Osteoblast (primary cell): ENCODE results near the gene MACROD2. TPM values are rescaled to one million over a fixed set of nuclear protein-coding genes. Genes with fewer than 3 reads are reported as not detected.

Experiments used
- DNase-seq: peaks from one replicate; pipeline ENCODE4 v3.0.0; 2011; ENCODE audit warnings: low spot score, mixed read lengths; ENCODE audit not compliant: insufficient read length; ENCODE audit errors: missing footprints
- H2AFZ ChIP-seq: 2 replicates; pipeline ENCODE4 v1.6.0; 2011; ENCODE audit warnings: mild to moderate bottlenecking, low read length
- H3K27ac ChIP-seq: 2 replicates; pipeline ENCODE4 v1.5.1; 2011; ENCODE audit warnings: mild to moderate bottlenecking, low read depth, low read length, moderate library complexity
- H3K27me3 ChIP-seq: 2 replicates; pipeline ENCODE4 v1.6.0; 2012; ENCODE audit warnings: mild to moderate bottlenecking, control low read depth, inconsistent platforms, low read length, moderate library complexity; ENCODE audit not compliant: insufficient read depth
- H3K36me3 ChIP-seq: 2 replicates; pipeline ENCODE4 v1.5.1; 2011; ENCODE audit warnings: mild to moderate bottlenecking, low read length, control low read depth, moderate library complexity; ENCODE audit not compliant: insufficient read depth
- H3K4me1 ChIP-seq: 2 replicates; pipeline ENCODE4 v1.5.1; 2011; ENCODE audit warnings: mild to moderate bottlenecking, low read length, control low read depth, moderate library complexity; ENCODE audit not compliant: insufficient read depth
- H3K4me2 ChIP-seq: 2 replicates; pipeline ENCODE4 v1.6.0; 2011; ENCODE audit warnings: mild to moderate bottlenecking, low read length; ENCODE audit not compliant: insufficient read depth
- H3K4me3 ChIP-seq: fragments of 200-600 bp; sonication (generic); 3 replicates; pipeline ENCODE4 v1.5.1; 2012; ENCODE audit warnings: mild to moderate bottlenecking, low read length, inconsistent platforms; ENCODE audit not compliant: insufficient read depth
- H3K79me2 ChIP-seq: 2 replicates; pipeline ENCODE4 v1.6.0; 2012; ENCODE audit warnings: mild to moderate bottlenecking, low read length, control low read depth, inconsistent platforms; ENCODE audit not compliant: insufficient read depth
- H3K9me3 ChIP-seq: 2 replicates; pipeline ENCODE4 v1.5.1; 2011; ENCODE audit warnings: low read depth, low read length, control low read depth
- H4K20me1 ChIP-seq: 2 replicates; pipeline ENCODE4 v1.6.0; 2012; ENCODE audit warnings: mild to moderate bottlenecking, low read length, control low read depth; ENCODE audit not compliant: insufficient read depth
- total RNA-seq: library from RNA; depleted of rRNA; stranded (reverse); fragments of >200 nt; gene quantifications from 2 replicates; pipeline ENCODE4 v1.2.3, GENCODE V29; 2012
- TF ChIP-seq, protein P1 (sequence below): IDR thresholded peaks from 2 replicates; pipeline ENCODE4 v1.5.1; 2011; ENCODE audit warnings: mild to moderate bottlenecking, low read depth, low read length, moderate library complexity; ENCODE audit errors: extremely low read depth

The MACROD2 gene
- total RNA-seq, 1 donor, result 4.0 TPM

DNA sequence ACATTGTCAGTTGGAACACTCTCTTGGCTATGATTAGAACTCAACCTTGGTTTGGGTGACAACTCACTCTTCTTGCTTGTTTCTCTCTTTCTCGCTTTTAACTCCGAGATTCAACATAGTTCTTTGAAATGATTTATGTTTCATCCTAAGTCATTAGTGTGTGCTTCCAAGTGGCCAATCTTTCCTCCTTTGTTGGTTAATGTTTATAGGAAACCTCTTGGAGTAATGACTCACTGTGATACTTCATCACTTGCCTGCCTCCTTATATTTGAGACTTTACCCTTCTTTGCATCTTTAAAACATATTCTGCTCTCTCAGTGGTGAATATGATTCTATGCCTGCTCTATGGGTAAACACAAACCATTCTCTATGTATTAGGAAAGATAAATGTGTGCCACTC, 621.8 kb downstream of the MACROD2 start:
- DNase-seq, result no peak
- peaks cover 4% of the 10 kb centered on the region for H3K9me3 ChIP-seq
- H3K27ac ChIP-seq, result no peak overlapping the region
- H3K4me2 ChIP-seq, result no peak overlapping the region
- TF ChIP-seq, protein P1, sequence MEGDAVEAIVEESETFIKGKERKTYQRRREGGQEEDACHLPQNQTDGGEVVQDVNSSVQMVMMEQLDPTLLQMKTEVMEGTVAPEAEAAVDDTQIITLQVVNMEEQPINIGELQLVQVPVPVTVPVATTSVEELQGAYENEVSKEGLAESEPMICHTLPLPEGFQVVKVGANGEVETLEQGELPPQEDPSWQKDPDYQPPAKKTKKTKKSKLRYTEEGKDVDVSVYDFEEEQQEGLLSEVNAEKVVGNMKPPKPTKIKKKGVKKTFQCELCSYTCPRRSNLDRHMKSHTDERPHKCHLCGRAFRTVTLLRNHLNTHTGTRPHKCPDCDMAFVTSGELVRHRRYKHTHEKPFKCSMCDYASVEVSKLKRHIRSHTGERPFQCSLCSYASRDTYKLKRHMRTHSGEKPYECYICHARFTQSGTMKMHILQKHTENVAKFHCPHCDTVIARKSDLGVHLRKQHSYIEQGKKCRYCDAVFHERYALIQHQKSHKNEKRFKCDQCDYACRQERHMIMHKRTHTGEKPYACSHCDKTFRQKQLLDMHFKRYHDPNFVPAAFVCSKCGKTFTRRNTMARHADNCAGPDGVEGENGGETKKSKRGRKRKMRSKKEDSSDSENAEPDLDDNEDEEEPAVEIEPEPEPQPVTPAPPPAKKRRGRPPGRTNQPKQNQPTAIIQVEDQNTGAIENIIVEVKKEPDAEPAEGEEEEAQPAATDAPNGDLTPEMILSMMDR, result no peak
- H3K27me3 ChIP-seq, result no peaks in the 10 kb centered on the region
- no peak overlapping the region for H3K4me3 ChIP-seq
- H3K79me2 ChIP-seq, result no peaks in the 10 kb centered on the region
- no peaks in the 10 kb centered on the region for H3K4me1 ChIP-seq
- no peak overlapping the region for H2AFZ ChIP-seq
- no peaks in the 10 kb centered on the region for H4K20me1 ChIP-seq
- H3K36me3 ChIP-seq, result no peaks in the 10 kb centered on the region

GRCh38 chr20:14619411-14619810, 624.1 kb downstream of the MACROD2 start:
- no peaks in the 10 kb centered on the region for H3K27me3 ChIP-seq
- peaks cover 4% of the 10 kb centered on the region for H3K9me3 ChIP-seq
- no peaks in the 10 kb centered on the region for H3K79me2 ChIP-seq
- H4K20me1 ChIP-seq, result no peaks in the 10 kb centered on the region
- H3K36me3 ChIP-seq, result no peaks in the 10 kb centered on the region
- H2AFZ ChIP-seq, result no peak overlapping the region
- no peaks in the 10 kb centered on the region for H3K4me1 ChIP-seq
- no peak for DNase-seq
- TF ChIP-seq, protein P1, result no peak
- no peak overlapping the region for H3K4me3 ChIP-seq
- H3K27ac ChIP-seq, result no peak overlapping the region
- no peak overlapping the region for H3K4me2 ChIP-seq

DNA sequence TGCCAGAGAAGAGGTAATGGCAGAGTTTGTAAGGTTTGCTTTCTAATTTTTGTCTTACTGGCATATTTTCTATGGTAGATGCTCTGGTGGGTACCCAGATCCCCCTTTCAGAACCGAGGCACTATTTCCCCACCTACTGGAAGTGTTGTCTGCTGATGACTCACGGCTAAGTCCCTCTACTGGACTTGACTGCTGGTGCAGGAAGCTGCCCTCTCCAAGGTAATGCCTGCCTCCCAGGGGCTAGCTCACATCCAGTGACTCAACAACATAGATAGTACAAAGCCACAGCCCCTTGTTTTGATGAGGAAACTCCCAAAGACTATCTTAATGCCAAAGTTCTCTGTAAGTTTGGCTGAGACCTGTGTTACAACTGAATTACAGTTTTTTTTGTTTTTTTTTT, 627.5 kb downstream of the MACROD2 start:
- Histone ChIP-seq H3K4me1 (no peaks in the 10 kb centered on the region), H3K27ac (no peak overlapping the region), H3K79me2 (no peaks in the 10 kb centered on the region), H3K4me3 (no peak overlapping the region), H3K4me2 (no peak overlapping the region), H4K20me1 (no peaks in the 10 kb centered on the region), H3K27me3 (no peaks in the 10 kb centered on the region), H3K9me3 (no peaks in the 10 kb centered on the region), H3K36me3 (no peaks in the 10 kb centered on the region), H2AFZ (no peak overlapping the region)
- TF ChIP-seq, protein P1, result no peak
- DNase-seq, result no peak

DNA sequence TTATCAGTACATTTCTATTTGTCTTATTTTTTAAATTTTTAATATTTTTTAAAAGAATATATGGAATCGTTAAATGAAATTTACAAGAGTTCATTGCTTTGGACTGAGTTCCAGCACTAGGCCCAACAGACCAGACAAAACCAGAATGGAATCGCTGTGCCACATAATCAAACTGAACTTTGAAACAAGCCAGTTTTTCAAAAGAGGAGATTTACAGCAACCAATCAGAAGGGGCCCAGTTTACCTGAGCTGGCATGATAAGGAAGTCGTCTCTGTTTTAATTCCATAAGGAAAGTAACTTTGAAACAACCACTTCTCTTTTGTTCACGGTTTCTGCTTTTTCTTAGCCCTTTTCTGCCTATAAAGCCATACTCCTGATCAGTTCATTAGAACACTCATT, 635.7 kb downstream of the MACROD2 start:
- Histone ChIP-seq H3K79me2 (no peaks in the 10 kb centered on the region), H3K27me3 (no peaks in the 10 kb centered on the region), H3K9me3 (no peaks in the 10 kb centered on the region), H2AFZ (no peak overlapping the region), H4K20me1 (no peaks in the 10 kb centered on the region), H3K4me2 (no peak overlapping the region), H3K4me3 (no peak overlapping the region), H3K27ac (no peak overlapping the region), H3K36me3 (no peaks in the 10 kb centered on the region), H3K4me1 (no peaks in the 10 kb centered on the region)
- TF ChIP-seq, protein P1, result no peak
- no peak for DNase-seq
